ENCODE results near the gene GRAMD4. TPM values are rescaled to one million over a fixed set of nuclear protein-coding genes. Genes with fewer than 3 reads are reported as not detected.

GRAMD4 gene
- total and polyA plus RNA-seq, 10 of the 15 experiments (the other 5 are each of a cell fraction or from before 2014, with no cell fraction given) = 0.21 to 45.5 (median 10.6) TPM

- Histone ChIP-seq H3K4me3 (no peak overlapping the region), H3K79me2 (ENCODE audit: control insufficient read depth, insufficient read depth, low read length) (no peaks in the 10 kb centered on the region), H2AFZ (ENCODE audit: control insufficient read depth, low read depth, low read length) (no peak overlapping the region), H4K20me1 (ENCODE audit: control insufficient read depth, insufficient read depth) (no peaks in the 10 kb centered on the region), H3K9me3 (replicated peaks; ENCODE audit: control insufficient read depth, insufficient read depth, low read length) (no peaks in the 10 kb centered on the region), H3K27me3 (replicated peaks in 1 of 2; ENCODE audit: control insufficient read depth in 2 of 2, insufficient read depth in 2 of 2, low read length in 1 of 2) (no peaks in the 10 kb centered on the region), H3K36me3 (ENCODE audit: control insufficient read depth in 2 of 2, insufficient read depth in 2 of 2, low read length in 1 of 2) (peaks cover 13 to 25% of the 10 kb centered on the region in 2 experiments; a peak in 3 of 4 replicates), H3K4me2 (ENCODE audit: control insufficient read depth, insufficient read depth) (no peak overlapping the region), H3K9ac (ENCODE audit: control insufficient read depth, insufficient read depth, low read length) (no peak overlapping the region), H3K4me1 (ENCODE audit: control insufficient read depth, insufficient read depth, low read length) (no peaks in the 10 kb centered on the region), H3K27ac (ENCODE audit: control insufficient read depth, insufficient read depth) (no peak overlapping the region)
- FAIRE-seq (no peak), DNase-seq (ENCODE audit: low read depth, low spot score) (no peak), ATAC-seq (no peak)
- 56% methylated on average over 17 of the region's 17 CpGs for WGBS (ENCODE audit: insufficient coverage, insufficient replicate concordance, low lambda C conversion rate, missing lambda C conversion rate)
- intact Hi-C loops (cut with micrococcal nuclease; ENCODE audit: unreplicated experiment) (no loop called here), in situ Hi-C loops (cut with MboI) (no loop called here)
- ChIA-PET SMC1A (ENCODE audit: uncharacterized antibody, unreplicated experiment) (no interaction called here), POLR2A (no interaction called here), CTCF (interaction anchor here (1.4 kb wide), 1 partner anchor 130 kb away, joined by 11 read pairs; no protein-coding TSS in a partner anchor), RAD21 (ENCODE audit: unreplicated experiment) (no interaction called here)
- TF ChIP-seq MXI1 (IDR thresholded peaks at IDR 0.05; ENCODE audit: low read depth, low read length) = no peak
- TF ChIP-seq POU2F2 (IDR thresholded peaks at IDR 0.05; ENCODE audit: borderline replicate concordance, low read depth, low read length) = no peak
- no TSS peak for BruUV-seq (replicated peaks)
These were observed 73.6 kb downstream of the GRAMD4 start for GRCh38 chr22:46693634-46694415.

- no peaks in the 10 kb centered on the region for H3K79me2 ChIP-seq (ENCODE audit: control insufficient read depth, insufficient read depth, low read length)
- H3K36me3 ChIP-seq (ENCODE audit: control insufficient read depth in 2 of 2, insufficient read depth in 2 of 2, low read length in 1 of 2) = peaks cover 18 to 27% of the 10 kb centered on the region in 2 experiments; a peak in 3 of 4 replicates
- 94% methylated on average over 15 of the region's 15 CpGs for WGBS (ENCODE audit: insufficient coverage, insufficient replicate concordance, low lambda C conversion rate, missing lambda C conversion rate)
- no peak for DNase-seq (ENCODE audit: low read depth, low spot score)
- no peak overlapping the region for H3K27ac ChIP-seq (ENCODE audit: control insufficient read depth, insufficient read depth)
- H2AFZ ChIP-seq (ENCODE audit: control insufficient read depth, low read depth, low read length) = no peak overlapping the region
- H3K4me1 ChIP-seq (ENCODE audit: control insufficient read depth, insufficient read depth, low read length) = no peaks in the 10 kb centered on the region
- intact Hi-C loops (cut with micrococcal nuclease; ENCODE audit: unreplicated experiment) (no loop called here), in situ Hi-C loops (cut with MboI) (no loop called here)
- H4K20me1 ChIP-seq (ENCODE audit: control insufficient read depth, insufficient read depth) = no peaks in the 10 kb centered on the region
- no peaks in the 10 kb centered on the region for H3K9me3 ChIP-seq (replicated peaks; ENCODE audit: control insufficient read depth, insufficient read depth, low read length)
- H3K4me2 ChIP-seq (ENCODE audit: control insufficient read depth, insufficient read depth) = no peak overlapping the region
- ChIA-PET RAD21 (ENCODE audit: unreplicated experiment) (no interaction called here), CTCF (interaction anchor here (1.4 kb wide), 1 partner anchor 131 kb away, joined by 11 read pairs; no protein-coding TSS in a partner anchor), SMC1A (ENCODE audit: uncharacterized antibody, unreplicated experiment) (no interaction called here), POLR2A (no interaction called here)
- H3K9ac ChIP-seq (ENCODE audit: control insufficient read depth, insufficient read depth, low read length) = no peak overlapping the region
- ATAC-seq = no peak
- H3K27me3 ChIP-seq (replicated peaks in 1 of 2; ENCODE audit: control insufficient read depth in 2 of 2, insufficient read depth in 2 of 2, low read length in 1 of 2) = no peaks in the 10 kb centered on the region
- no peak for FAIRE-seq
- no TSS peak for BruUV-seq (replicated peaks)
- H3K4me3 ChIP-seq = no peak overlapping the region
- no peak for TF ChIP-seq TBL1XR1 (IDR thresholded peaks at IDR 0.05; ENCODE audit: low read depth, low read length)
- no peak for TF ChIP-seq ZBED1 (IDR thresholded peaks at IDR 0.05; ENCODE audit: borderline replicate concordance)
- TF ChIP-seq PAX5 (IDR thresholded peaks at IDR 0.05; ENCODE audit: borderline replicate concordance, low read depth, low read length) = no peak
- no peak for TF ChIP-seq KAT2A (conservative IDR thresholded peaks at IDR 0.05; ENCODE audit: control insufficient read depth, low read depth, low read length)
- no peak for TF ChIP-seq POLR2A (IDR thresholded peaks at IDR 0.05; ENCODE audit: low read depth, low read length)
- TF ChIP-seq MXI1 (IDR thresholded peaks at IDR 0.05; ENCODE audit: low read depth, low read length) = no peak
- TF ChIP-seq ESRRA (IDR thresholded peaks at IDR 0.05; ENCODE audit: low read length) = no peak
- TF ChIP-seq ZSCAN29 (IDR thresholded peaks at IDR 0.05) = no peak
- TF ChIP-seq IKZF1 (conservative IDR thresholded peaks at IDR 0.05) = no peak
- no peak for TF ChIP-seq JUND (IDR thresholded peaks at IDR 0.05; ENCODE audit: low read depth, low read length)
- no peak for TF ChIP-seq NRF1 (conservative IDR thresholded peaks at IDR 0.05; ENCODE audit: low read depth, low read length)
- no peak for TF ChIP-seq YBX1 (IDR thresholded peaks at IDR 0.05)
- TF ChIP-seq POLR2AphosphoS2 (IDR thresholded peaks at IDR 0.05; ENCODE audit: low read depth, low read length) = no peak
These were observed 74.4 kb downstream of the GRAMD4 start for GRCh38 chr22:46694416-46695170.
